H1 (cell line): Measurements from ENCODE around the gene RFNG. TPM values are rescaled to one million over a fixed set of nuclear protein-coding genes. Genes with fewer than 3 reads are reported as not detected.

ENCODE experiments used
- KDM4A ChIP-seq: IDR thresholded peaks from one replicate; pipeline ENCODE4 v1.7.1; 2012; ENCODE audit warnings: low read depth, mild to moderate bottlenecking, moderate library complexity, low read length, inconsistent platforms; ENCODE audit not compliant: severe bottlenecking
- POLR2A ChIP-seq, 2 experiments: IDR thresholded peaks; 1 replicate in 1 of 2; 2 replicates in 1 of 2; pipeline ENCODE4 v1.6.1; 2011; ENCODE audit warnings: low read depth in 2 of 2, low read length in 2 of 2, mild to moderate bottlenecking in 2 of 2; ENCODE audit errors: control extremely low read depth in 1 of 2
- TAF1 ChIP-seq: IDR thresholded peaks from 2 replicates; pipeline ENCODE4 v1.6.1; 2011; ENCODE audit warnings: mild to moderate bottlenecking, low read depth, low read length
- polyA plus RNA-seq, 7 experiments: library from polyadenylated mRNA; depleted of rRNA in 3 of 7; stranded (reverse) in 5 of 7; unstranded in 2 of 7; fragments of >200 nt in 5 of 7; fragments of 200-250 nt in 2 of 7; gene quantifications; 1 replicate in 5 of 7; 2 replicates in 1 of 7; 4 replicates in 1 of 7; pipeline versions ENCODE4 v1.2.1 to v1.2.3, GENCODE V29; 2011 to 2013; ENCODE audit warnings: missing spikeins in 2 of 7, mixed read lengths in 2 of 7
- total RNA-seq: library from RNA; stranded (reverse); fragmentation: NEBNext Ultra II Directional; extraction: Animal tissue kit (Norgen Biotek cat#: 25700); gene quantifications from 2 replicates; pipeline ENCODE4 v1.2.1, GENCODE V29; 2021
- TF ChIP-seq, protein P1 (sequence below): IDR thresholded peaks from 2 replicates; pipeline ENCODE4 v1.6.1; 2011; ENCODE audit warnings: low read length, improper control_type of control experiment
- TF ChIP-seq, protein P2 (sequence below): IDR thresholded peaks from 2 replicates; pipeline ENCODE4 v1.6.1; 2012; ENCODE audit warnings: low read length, inconsistent platforms
- TF ChIP-seq, protein P3 (sequence below): fragments of 300-600 bp; sonication (generic); IDR thresholded peaks from 2 replicates; pipeline ENCODE4 v1.7.1; 2012; ENCODE audit warnings: low read length, moderate library complexity, mild to moderate bottlenecking, inconsistent platforms; ENCODE audit not compliant: insufficient replicate concordance

The RFNG gene
- total and polyA plus RNA-seq, 2 of the 8 experiments (the other 6 are each of a cell fraction or from before 2014, with no cell fraction given), result 26.7 to 28.4 TPM

DNA sequence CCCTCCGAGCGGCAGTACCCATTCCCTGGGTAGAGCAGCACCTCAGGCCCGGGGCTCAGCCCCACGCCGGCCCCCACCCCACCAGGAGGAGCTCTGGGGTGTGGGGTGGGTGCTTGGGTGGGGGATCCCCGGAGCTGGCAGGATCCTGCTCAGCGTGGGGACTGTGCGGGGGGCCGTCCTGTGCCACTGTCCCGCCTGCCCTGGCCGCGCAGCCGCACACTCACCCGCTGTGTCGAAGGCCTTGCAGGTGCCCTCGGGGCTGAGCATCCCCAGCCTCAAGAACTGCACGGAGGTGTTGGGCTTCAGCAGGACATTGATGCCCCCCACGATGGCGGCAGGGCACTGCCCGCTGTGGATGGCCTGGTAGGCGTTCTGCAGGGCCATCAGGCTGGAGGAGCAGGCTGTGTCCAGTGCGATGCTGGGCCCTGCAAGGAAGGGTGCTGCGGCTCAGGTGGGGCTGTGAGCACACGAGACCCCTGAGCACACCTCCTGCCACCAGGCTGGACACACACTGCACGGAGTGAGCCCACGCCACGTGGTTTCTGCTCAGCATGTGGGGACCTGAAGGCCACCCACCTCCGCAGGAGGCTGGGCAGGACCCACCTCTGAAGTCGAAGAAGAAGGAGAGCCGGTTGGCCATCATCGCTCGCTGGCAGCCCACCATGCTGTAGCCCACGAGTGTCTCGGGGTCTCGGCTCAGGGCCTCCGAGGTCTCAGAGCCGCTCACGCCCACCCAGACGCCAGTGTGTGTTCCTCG, 41.6 kb upstream of the RFNG start (continued):
- TF ChIP-seq, protein P1, sequence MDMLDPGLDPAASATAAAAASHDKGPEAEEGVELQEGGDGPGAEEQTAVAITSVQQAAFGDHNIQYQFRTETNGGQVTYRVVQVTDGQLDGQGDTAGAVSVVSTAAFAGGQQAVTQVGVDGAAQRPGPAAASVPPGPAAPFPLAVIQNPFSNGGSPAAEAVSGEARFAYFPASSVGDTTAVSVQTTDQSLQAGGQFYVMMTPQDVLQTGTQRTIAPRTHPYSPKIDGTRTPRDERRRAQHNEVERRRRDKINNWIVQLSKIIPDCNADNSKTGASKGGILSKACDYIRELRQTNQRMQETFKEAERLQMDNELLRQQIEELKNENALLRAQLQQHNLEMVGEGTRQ, result no peak
- TF ChIP-seq, protein P2, sequence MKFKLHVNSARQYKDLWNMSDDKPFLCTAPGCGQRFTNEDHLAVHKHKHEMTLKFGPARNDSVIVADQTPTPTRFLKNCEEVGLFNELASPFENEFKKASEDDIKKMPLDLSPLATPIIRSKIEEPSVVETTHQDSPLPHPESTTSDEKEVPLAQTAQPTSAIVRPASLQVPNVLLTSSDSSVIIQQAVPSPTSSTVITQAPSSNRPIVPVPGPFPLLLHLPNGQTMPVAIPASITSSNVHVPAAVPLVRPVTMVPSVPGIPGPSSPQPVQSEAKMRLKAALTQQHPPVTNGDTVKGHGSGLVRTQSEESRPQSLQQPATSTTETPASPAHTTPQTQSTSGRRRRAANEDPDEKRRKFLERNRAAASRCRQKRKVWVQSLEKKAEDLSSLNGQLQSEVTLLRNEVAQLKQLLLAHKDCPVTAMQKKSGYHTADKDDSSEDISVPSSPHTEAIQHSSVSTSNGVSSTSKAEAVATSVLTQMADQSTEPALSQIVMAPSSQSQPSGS, result no peak
- TF ChIP-seq POLR2A (IDR thresholded peaks at IDR 0.05; ENCODE audit: control extremely low read depth in 1 of 2, low read depth in 2 of 2, low read length in 2 of 2) (no peak), TAF1 (no peak), KDM4A (no peak)
- TF ChIP-seq, protein P3, sequence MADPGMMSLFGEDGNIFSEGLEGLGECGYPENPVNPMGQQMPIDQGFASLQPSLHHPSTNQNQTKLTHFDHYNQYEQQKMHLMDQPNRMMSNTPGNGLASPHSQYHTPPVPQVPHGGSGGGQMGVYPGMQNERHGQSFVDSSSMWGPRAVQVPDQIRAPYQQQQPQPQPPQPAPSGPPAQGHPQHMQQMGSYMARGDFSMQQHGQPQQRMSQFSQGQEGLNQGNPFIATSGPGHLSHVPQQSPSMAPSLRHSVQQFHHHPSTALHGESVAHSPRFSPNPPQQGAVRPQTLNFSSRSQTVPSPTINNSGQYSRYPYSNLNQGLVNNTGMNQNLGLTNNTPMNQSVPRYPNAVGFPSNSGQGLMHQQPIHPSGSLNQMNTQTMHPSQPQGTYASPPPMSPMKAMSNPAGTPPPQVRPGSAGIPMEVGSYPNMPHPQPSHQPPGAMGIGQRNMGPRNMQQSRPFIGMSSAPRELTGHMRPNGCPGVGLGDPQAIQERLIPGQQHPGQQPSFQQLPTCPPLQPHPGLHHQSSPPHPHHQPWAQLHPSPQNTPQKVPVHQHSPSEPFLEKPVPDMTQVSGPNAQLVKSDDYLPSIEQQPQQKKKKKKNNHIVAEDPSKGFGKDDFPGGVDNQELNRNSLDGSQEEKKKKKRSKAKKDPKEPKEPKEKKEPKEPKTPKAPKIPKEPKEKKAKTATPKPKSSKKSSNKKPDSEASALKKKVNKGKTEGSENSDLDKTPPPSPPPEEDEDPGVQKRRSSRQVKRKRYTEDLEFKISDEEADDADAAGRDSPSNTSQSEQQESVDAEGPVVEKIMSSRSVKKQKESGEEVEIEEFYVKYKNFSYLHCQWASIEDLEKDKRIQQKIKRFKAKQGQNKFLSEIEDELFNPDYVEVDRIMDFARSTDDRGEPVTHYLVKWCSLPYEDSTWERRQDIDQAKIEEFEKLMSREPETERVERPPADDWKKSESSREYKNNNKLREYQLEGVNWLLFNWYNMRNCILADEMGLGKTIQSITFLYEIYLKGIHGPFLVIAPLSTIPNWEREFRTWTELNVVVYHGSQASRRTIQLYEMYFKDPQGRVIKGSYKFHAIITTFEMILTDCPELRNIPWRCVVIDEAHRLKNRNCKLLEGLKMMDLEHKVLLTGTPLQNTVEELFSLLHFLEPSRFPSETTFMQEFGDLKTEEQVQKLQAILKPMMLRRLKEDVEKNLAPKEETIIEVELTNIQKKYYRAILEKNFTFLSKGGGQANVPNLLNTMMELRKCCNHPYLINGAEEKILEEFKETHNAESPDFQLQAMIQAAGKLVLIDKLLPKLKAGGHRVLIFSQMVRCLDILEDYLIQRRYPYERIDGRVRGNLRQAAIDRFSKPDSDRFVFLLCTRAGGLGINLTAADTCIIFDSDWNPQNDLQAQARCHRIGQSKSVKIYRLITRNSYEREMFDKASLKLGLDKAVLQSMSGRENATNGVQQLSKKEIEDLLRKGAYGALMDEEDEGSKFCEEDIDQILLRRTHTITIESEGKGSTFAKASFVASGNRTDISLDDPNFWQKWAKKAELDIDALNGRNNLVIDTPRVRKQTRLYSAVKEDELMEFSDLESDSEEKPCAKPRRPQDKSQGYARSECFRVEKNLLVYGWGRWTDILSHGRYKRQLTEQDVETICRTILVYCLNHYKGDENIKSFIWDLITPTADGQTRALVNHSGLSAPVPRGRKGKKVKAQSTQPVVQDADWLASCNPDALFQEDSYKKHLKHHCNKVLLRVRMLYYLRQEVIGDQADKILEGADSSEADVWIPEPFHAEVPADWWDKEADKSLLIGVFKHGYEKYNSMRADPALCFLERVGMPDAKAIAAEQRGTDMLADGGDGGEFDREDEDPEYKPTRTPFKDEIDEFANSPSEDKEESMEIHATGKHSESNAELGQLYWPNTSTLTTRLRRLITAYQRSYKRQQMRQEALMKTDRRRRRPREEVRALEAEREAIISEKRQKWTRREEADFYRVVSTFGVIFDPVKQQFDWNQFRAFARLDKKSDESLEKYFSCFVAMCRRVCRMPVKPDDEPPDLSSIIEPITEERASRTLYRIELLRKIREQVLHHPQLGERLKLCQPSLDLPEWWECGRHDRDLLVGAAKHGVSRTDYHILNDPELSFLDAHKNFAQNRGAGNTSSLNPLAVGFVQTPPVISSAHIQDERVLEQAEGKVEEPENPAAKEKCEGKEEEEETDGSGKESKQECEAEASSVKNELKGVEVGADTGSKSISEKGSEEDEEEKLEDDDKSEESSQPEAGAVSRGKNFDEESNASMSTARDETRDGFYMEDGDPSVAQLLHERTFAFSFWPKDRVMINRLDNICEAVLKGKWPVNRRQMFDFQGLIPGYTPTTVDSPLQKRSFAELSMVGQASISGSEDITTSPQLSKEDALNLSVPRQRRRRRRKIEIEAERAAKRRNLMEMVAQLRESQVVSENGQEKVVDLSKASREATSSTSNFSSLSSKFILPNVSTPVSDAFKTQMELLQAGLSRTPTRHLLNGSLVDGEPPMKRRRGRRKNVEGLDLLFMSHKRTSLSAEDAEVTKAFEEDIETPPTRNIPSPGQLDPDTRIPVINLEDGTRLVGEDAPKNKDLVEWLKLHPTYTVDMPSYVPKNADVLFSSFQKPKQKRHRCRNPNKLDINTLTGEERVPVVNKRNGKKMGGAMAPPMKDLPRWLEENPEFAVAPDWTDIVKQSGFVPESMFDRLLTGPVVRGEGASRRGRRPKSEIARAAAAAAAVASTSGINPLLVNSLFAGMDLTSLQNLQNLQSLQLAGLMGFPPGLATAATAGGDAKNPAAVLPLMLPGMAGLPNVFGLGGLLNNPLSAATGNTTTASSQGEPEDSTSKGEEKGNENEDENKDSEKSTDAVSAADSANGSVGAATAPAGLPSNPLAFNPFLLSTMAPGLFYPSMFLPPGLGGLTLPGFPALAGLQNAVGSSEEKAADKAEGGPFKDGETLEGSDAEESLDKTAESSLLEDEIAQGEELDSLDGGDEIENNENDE, result no peak
